DOHH2 (cell line): ENCODE results near the gene CSF1.

ENCODE experiments used
- H3F3A ChIP-seq: fragments of 200-600 bp; sonication (generic), shearing (Covaris generic); 2 replicates; pipeline ENCODE4 v1.6.0; 2016; ENCODE audit warnings: antibody characterized with exemption, mild to moderate bottlenecking; ENCODE audit not compliant: control insufficient read depth, insufficient read depth
- H3K27ac ChIP-seq: fragments of 200-600 bp; sonication (generic); 2 replicates; pipeline ENCODE4 v1.5.1; 2014; ENCODE audit warnings: low read depth, mild to moderate bottlenecking, low read length, moderate library complexity
- H3K27me3 ChIP-seq: fragments of 200-600 bp; sonication (generic); 2 replicates; pipeline ENCODE4 v1.6.1; 2014; ENCODE audit warnings: mild to moderate bottlenecking, low read length, mixed read lengths; ENCODE audit not compliant: control insufficient read depth
- H3K36me3 ChIP-seq: fragments of 200-600 bp; sonication (generic); 2 replicates; pipeline ENCODE4 v1.6.1; 2014; ENCODE audit warnings: mild to moderate bottlenecking, low read length, moderate library complexity, mixed read lengths; ENCODE audit not compliant: control insufficient read depth
- H3K4me1 ChIP-seq: fragments of 200-600 bp; sonication (generic); 2 replicates; pipeline ENCODE4 v1.6.1; 2014; ENCODE audit warnings: mild to moderate bottlenecking, low read length, mixed read lengths; ENCODE audit not compliant: control insufficient read depth
- H3K4me2 ChIP-seq: fragments of 200-600 bp; sonication (generic); 2 replicates; pipeline ENCODE4 v1.6.0; 2014; ENCODE audit warnings: mild to moderate bottlenecking, low read length, moderate library complexity
- H3K4me3 ChIP-seq: fragments of 200-600 bp; sonication (generic); 2 replicates; pipeline ENCODE4 v1.5.1; 2014; ENCODE audit warnings: mild to moderate bottlenecking, low read length, mixed read lengths
- H3K79me2 ChIP-seq: fragments of 200-600 bp; sonication (generic); 2 replicates; pipeline ENCODE4 v1.6.1; 2014; ENCODE audit warnings: mild to moderate bottlenecking, low read length, mixed read lengths; ENCODE audit not compliant: control insufficient read depth
- H3K9me2 ChIP-seq: fragments of 200-600 bp; sonication (generic); replicated peaks from 2 replicates; pipeline ENCODE4 v1.6.1; 2014; ENCODE audit warnings: mild to moderate bottlenecking, low read length, mixed read lengths; ENCODE audit not compliant: control insufficient read depth
- H3K9me3 ChIP-seq: fragments of 200-600 bp; sonication (generic); 2 replicates; pipeline ENCODE4 v1.6.1; 2014; ENCODE audit warnings: antibody characterized with exemption, low read length, mixed read lengths; ENCODE audit not compliant: control insufficient read depth, insufficient read depth
- H4K20me1 ChIP-seq: fragments of 200-600 bp; sonication (generic); 2 replicates; pipeline ENCODE4 v1.6.0; 2014; ENCODE audit warnings: low read depth, mild to moderate bottlenecking, antibody characterized with exemption, low read length, moderate library complexity; ENCODE audit not compliant: control insufficient read depth, insufficient read depth
- CTCF ChIP-seq: fragments of 200-600 bp; sonication (generic); IDR thresholded peaks from one replicate; pipeline ENCODE4 v1.5.1; 2014; ENCODE audit warnings: antibody characterized with exemption, mild to moderate bottlenecking, low read depth, low read length; ENCODE audit not compliant: poor library complexity, severe bottlenecking
- EZH2phosphoT487 ChIP-seq: fragments of 200-600 bp; sonication (generic); IDR thresholded peaks from 2 replicates; pipeline ENCODE4 v1.6.1; 2017; ENCODE audit warnings: borderline replicate concordance, mild to moderate bottlenecking, antibody characterized with exemption, low read length, moderate library complexity, mixed read lengths

CSF1 gene

GRCh38 chr1:109894823-109895719, 15.6 kb upstream of the CSF1 start:
- no peaks in the 10 kb centered on the region for H3F3A ChIP-seq
- H3K27ac ChIP-seq = no peak overlapping the region
- H3K4me1 ChIP-seq = no peaks in the 10 kb centered on the region
- H3K4me3 ChIP-seq = no peak overlapping the region
- TF ChIP-seq CTCF (no peak), EZH2phosphoT487 (no peak)
- H3K9me2 ChIP-seq = no peaks in the 10 kb centered on the region
- no peaks in the 10 kb centered on the region for H4K20me1 ChIP-seq
- H3K9me3 ChIP-seq = no peaks in the 10 kb centered on the region
- H3K79me2 ChIP-seq = no peaks in the 10 kb centered on the region
- H3K27me3 ChIP-seq = peaks cover 9% of the 10 kb centered on the region; the same call in 1 of the 2 replicates
- H3K4me2 ChIP-seq = no peak overlapping the region
- H3K36me3 ChIP-seq = no peaks in the 10 kb centered on the region

- no peak overlapping the region for H3K4me3 ChIP-seq
- H3K4me2 ChIP-seq = no peak overlapping the region
- H3K27ac ChIP-seq = no peak overlapping the region
- no peaks in the 10 kb centered on the region for H3K4me1 ChIP-seq
- TF ChIP-seq CTCF (no peak), EZH2phosphoT487 (no peak)
- H3K27me3 ChIP-seq = peaks cover 9% of the 10 kb centered on the region; the same call in 1 of the 2 replicates
- H3K79me2 ChIP-seq = no peaks in the 10 kb centered on the region
- H3K36me3 ChIP-seq = no peaks in the 10 kb centered on the region
- no peaks in the 10 kb centered on the region for H3F3A ChIP-seq
- no peaks in the 10 kb centered on the region for H3K9me2 ChIP-seq
- no peaks in the 10 kb centered on the region for H3K9me3 ChIP-seq
- no peaks in the 10 kb centered on the region for H4K20me1 ChIP-seq
These were observed 14.7 kb upstream of the CSF1 start for GRCh38 chr1:109895720-109896504.

- no peaks in the 10 kb centered on the region for H3K36me3 ChIP-seq
- no peaks in the 10 kb centered on the region for H3F3A ChIP-seq
- H3K27ac ChIP-seq = no peak overlapping the region
- no peaks in the 10 kb centered on the region for H3K9me2 ChIP-seq
- no peak overlapping the region for H3K4me3 ChIP-seq
- no peaks in the 10 kb centered on the region for H3K9me3 ChIP-seq
- H3K4me2 ChIP-seq = no peak overlapping the region
- H3K4me1 ChIP-seq = no peaks in the 10 kb centered on the region
- no peaks in the 10 kb centered on the region for H3K79me2 ChIP-seq
- H3K27me3 ChIP-seq = peaks cover 9% of the 10 kb centered on the region; the same call in 1 of the 2 replicates
- H4K20me1 ChIP-seq = no peaks in the 10 kb centered on the region
- no peak for TF ChIP-seq CTCF
- TF ChIP-seq EZH2phosphoT487 = no peak
These were observed 14.0 kb upstream of the CSF1 start for GRCh38 chr1:109896681-109897080.
